HG03354 (cell line): ENCODE data around the gene CLDN7.
A peak's percentile ranks its signal among the peaks of the same experiment; 100 is the strongest.

Experiments used
- ATAC-seq: cut with Tn5 transposase; IDR thresholded peaks from one replicate; pipeline ENCODE4 v1.9.1; 2021; ENCODE audit warnings: mild to moderate bottlenecking; ENCODE audit not compliant: unreplicated experiment, poor library complexity, severe bottlenecking

CLDN7 gene

DNA sequence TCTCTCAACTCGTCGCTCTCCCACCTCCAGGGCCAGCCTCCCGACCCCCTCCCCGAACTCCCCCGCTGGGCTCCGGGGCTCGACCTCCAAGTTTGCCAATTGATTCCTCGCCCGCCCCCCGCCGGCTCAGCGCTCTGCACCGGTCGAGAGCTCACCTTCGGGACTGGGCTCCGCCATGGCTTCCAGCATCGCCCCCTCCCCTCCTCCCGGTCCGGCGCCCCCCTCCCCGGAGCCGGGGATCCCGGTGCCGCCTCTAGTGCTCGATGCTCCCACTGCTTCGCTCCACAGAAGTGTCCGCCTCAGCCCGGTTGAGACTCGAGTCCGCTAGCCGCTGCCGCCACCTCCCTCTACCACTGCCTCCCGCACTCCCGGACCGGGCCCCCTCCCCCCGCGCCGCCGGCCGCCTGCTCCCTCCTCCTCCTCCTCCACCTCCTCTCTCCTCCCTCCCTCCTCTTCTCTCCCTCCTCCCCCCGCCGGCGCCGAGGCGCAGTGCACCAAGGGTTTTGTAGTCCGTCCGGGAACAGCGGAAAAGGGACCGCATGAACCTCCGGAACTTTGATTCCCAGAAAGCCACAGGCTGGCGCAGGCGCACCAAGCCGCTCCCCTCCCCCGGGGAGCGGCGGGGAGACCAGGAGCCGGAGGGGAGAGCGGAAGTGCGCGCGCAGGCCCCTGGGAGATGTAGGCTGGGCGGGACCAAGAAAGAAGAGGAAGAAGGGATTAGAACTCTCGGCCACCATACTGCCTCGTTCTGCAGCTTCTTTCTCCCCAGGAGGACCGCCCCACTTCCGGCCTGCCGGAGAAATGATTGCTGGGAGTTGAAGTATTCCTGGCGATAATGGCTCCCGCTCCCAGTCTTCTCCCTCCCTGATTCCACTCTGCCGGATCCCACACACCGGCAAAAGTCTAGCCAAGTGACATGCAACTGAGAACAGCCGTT is 22.9 kb downstream of the CLDN7 start, which contains the start of gene PHF23:
Gene PHF23, minus strand, starts transcription at position 367 of the 937 bp plus-strand sequence. Its CDS starts 178 bp downstream, at position 189.
- ATAC-seq: peak; percentile 56

- ATAC-seq: no peak
Observed at GRCh38 chr17:7238420-7239090, 23.7 kb downstream of the CLDN7 start.

DNA sequence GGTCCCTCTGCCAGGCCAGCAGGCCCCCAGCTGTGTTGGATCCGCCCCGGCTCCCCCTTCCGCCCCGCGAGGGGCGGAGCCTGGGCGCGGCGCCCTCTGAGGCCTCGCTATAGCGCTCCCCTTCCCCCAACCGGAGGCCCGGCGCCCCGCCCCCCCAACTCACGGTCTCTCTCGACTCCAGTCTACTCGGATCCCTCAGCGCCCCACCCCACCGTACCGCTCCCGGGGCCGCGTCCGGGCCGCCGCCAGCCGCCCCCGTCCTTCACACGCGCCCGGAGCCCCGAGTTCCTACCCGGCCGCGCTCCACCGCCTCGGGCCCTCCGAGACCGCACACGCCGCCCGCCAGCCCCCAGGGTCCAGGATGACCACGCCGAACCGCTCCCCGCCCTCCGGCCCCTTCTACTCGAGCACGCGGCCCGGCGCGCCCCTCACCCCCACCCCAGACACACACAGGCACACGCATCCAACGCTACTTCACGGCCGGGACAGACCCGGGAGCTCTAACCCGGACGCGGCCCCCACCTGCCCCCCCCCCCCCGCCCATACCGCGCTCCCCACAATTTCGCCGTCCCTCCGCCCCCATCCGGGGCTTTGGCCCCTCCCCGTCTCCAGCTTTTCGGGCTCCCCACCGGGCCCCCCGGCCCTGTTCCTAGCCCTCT is 24.4 kb downstream of the CLDN7 start:
- ATAC-seq: no peak

- no peak for ATAC-seq
Observed at GRCh38 chr17:7237266-7237760, 25.0 kb downstream of the CLDN7 start.

- ATAC-seq: no peak
Observed at GRCh38 chr17:7236808-7237207, 25.5 kb downstream of the CLDN7 start.

GRCh38 chr17:7235693-7236665 is 26.3 kb downstream of the CLDN7 start:
- no peak for ATAC-seq

- peak; percentile 59 for ATAC-seq
Observed at GRCh38 chr17:7234083-7234951, 28.0 kb downstream of the CLDN7 start, which contains the start of gene DVL2. DVL2 (minus strand) TSS chr17:7234517; CDS start chr17:7234262, 255 bp downstream.

DNA sequence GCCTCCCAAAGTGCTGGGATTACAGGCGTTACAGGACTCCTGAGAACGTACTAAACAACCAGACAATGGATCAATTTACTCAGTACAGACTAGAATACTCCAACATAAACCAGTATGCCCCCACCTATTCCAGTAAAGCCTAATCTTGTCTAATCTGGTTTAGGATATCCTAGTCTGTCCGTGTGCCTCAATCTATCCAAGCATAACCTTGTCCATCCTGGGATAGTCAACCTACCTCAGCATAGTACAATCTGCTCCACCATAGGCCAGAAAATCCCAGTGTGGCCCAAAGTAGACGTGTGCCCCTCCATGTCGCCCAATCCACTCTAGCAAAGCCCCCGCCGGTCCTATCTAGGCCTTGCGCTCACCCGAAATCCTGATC is 28.6 kb downstream of the CLDN7 start:
- ATAC-seq: no peak

GRCh38 chr17:7232114-7232513 is 30.2 kb downstream of the CLDN7 start:
- ATAC-seq: no peak

GRCh38 chr17:7229504-7229903 is 32.8 kb downstream of the CLDN7 start:
- ATAC-seq: no peak

DNA sequence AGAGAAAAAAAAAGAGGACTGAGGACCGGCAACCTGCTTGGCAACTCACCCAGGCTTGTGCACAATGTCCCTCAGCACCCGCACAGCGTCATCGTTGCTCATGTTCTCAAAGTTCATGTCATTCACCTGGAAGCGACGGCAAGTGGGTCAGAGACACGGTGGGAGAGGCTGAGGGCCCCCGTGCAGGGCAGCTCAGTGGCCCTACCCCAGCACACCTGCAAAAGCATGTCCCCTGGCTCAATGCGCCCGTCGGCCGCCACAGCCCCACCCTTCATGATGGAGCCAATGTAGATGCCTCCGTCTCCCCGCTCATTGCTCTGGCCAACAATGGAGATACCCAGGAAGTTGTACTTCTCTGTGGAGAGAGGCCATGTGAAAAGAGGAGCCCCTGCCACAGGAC is 33.4 kb downstream of the CLDN7 start:
- no peak for ATAC-seq

DNA sequence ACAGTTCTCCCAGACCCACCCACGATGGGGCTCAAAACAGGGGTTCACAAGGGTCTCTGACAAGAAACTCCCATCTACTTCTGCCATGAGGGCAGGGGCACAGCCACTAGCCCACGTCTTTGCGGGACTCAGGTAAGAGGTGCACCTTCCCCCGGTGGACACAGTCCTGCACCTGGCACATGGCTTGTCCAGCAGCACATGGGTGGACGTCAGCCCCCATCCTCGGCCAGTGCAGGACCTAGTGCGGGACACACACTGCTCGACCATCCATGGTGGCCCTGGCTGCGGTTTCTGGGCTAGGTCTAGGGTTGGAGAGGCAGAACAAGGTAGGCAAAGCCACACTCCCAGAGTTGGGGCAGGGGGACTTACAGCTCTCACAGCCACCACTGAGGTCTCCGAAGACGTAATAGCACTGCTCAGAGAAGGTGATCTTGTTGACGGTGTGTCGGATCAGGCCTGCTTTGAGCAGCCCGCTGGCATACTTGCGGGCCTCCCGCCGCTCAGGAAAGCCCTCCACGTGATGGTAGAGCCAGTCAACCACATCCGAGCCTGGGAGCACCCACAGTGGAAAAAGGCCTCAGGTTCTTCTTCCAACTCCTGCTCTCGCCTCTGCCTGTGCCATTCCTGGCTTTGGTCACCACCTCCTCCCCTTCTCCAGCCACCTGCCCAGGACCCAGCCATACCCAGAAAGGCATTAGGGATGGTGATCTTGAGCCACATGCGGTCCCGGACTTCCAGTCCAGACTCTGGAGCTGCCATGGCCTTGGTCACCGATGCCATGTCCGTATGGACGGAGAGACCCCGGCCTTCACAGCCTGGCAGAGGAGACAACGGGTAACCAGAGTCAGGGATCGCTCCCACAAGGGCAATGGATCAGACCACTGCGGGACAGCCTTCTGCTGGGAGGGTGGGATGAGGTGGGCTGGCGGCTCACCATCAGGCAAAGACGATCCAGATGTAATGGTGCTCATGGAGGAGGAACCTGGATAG is 35.3 kb downstream of the CLDN7 start:
- no peak for ATAC-seq

DNA sequence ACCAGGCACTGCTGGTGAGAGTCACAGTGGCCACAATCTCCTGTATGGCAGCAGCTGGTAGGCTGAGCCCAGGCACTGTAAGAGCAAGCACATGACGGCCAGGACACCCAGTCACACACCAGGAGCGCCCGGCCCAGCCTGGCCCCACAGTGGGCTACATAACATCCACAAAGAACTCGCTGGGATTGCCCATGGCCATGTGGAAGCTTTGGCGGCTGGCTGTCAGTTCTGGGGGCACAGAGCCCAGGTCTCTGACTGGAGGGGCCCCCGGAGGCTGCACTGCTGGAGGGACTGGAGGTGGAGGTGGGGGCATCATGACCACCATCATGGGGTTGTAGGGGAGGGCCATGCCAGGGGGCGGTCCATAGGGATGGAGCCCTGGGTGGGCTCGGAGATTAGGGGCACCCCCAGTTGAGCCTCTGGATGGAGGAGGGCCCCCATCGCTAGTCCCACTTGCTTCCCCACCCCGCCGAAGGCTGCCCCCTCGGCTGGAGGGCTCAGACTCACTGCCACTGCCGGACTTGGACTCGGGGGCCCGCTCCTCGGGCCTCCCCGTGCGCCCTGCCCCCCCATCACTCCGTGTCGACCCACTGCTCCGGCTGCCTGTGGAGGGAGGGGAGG is 36.5 kb downstream of the CLDN7 start:
- ATAC-seq: no peak

DNA sequence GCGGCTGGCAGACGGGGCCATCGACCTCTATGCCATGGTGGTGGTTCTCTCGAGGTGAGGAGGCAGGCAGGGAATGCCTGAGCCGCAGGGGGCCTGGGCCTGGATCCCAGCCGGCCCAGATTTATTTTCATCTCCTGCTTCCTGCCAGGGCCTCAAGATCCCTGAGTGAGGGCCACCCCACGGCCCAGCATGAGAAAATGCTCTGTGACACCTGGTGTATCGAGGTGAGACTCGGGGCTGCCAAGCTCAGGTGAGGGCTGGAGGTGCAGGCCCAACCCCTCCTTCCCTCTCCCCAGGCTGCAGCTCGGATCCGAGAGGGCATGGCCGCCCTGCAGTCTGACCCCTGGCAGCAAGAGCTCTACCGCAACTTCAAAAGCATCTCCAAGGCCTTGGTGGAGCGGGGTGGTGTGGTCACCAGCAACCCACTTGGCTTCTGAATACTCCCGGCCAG is 37.6 kb downstream of the CLDN7 start:
- ATAC-seq: no peak

GRCh38 chr17:7224110-7224509 is 38.2 kb downstream of the CLDN7 start:
- ATAC-seq: no peak

DNA sequence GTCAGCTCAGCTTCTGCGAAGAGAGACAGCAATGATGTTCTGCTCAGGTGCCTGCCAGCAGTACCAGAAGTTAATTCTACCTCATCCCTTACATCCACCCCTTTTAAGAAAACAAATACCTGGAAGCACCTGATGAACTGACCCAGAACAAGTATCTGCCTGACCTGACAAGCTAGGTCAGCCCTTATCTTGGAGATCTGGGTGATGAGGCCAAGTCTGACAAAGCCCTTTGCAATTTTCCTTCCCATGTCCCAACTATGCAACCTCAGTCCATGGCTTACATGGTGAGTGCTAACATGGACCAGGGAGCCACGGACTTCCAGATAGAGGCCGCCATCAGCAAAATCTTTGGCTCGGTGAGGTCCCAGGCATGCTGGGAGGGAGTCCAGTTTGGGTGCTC is 38.9 kb downstream of the CLDN7 start:
- ATAC-seq: no peak

- ATAC-seq: no peak
Observed at GRCh38 chr17:7222972-7223292, 39.3 kb downstream of the CLDN7 start.
